ENCODE measurements around the gene MINDY1.

MINDY1 gene

GRCh38 chr1:150965605-150966004 is 41.1 kb downstream of the MINDY1 start:
- DNase-seq (ENCODE audit: low read depth in 2 of 2), result no peak

GRCh38 chr1:150964164-150964489 is 42.6 kb downstream of the MINDY1 start:
- DNase-seq (ENCODE audit: low read depth in 2 of 2), result no peak

- DNase-seq (ENCODE audit: low read depth in 2 of 2), result no peak
Observed at GRCh38 chr1:150963321-150964163, 43.2 kb downstream of the MINDY1 start.

DNA sequence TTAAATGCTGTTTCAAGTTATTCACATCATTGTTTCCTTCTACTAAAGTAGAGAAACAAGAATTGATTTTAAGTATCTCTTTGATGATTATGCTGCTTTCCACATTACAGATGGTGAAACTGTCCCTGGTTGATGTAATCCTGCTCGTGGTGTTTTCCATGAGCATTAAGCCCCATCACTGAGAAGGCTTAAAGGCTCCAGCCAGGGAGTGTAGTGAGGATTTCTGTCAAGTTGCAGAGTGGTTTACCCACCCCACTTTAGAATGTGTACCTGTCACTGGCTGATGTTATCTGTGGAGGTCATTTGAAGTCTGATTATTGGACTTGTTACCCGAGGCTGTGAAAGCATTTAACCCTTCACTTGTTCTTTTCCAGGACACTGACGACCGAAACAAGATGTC is 44.9 kb downstream of the MINDY1 start:
- DNase-seq (ENCODE audit: low read depth in 2 of 2), result no peak

DNA sequence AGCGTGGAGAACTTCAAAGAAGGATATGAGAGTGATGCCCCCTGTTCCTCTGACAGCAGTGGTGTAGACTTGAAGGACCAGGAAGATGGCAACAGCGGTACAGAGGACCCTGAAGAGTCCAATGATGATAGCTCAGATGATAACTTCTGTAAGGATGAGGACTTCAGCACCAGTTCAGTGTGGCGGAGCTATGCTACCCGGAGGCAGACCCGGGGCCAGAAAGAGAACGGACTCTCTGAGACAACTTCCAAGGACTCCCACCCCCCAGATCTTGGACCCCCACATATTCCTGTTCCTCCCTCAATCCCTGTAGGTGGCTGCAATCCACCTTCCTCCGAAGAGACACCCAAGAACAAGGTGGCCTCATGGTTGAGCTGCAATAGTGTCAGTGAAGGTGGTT is 46.1 kb downstream of the MINDY1 start:
- DNase-seq (ENCODE audit: low read depth in 2 of 2), result no peak

DNA sequence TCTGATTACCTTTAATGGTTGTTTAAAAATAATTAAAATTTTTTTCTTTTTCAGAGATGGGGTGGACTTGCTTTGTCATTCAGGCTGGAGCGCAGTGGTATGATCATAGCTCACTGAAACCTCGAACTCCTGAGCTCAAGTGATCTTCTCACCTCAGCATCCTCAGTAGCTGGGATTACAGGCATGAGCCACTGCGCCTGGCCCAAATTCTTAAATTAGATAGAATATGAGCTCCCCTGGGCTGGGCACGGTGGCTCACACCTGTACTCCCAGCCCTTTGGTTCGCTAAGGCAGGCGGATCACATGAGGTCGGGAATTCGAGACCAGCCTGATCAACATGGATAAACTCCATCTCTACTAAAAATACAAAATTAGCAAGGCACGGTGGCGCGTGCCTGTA is 49.0 kb downstream of the MINDY1 start:
- no peak for DNase-seq (ENCODE audit: low read depth in 2 of 2)

DNA sequence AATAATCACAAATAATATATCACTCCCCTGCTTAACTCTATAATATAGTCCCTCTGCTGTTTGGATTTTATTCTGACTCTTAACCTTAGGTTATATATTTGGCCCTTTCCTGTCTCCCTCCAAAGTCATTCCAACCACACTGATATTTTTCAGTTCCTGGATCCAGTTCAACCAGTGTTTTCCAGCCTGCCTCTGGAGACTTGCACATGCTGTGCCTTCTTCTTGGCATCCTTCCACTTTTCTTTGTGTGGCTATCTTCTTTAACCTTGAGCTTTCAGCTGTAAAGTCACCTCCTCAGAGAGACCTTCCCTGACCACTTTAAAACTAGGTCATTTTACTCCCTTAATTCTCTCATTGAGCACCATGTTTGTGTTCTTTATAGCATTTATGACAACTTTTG is 51.4 kb downstream of the MINDY1 start:
- no peak for DNase-seq (ENCODE audit: low read depth in 2 of 2)

- no peak for DNase-seq (ENCODE audit: low read depth in 2 of 2)
Observed at GRCh38 chr1:150954708-150955107, 52.0 kb downstream of the MINDY1 start.
